ENCODE measurements around the gene PSMA8.
A peak's percentile ranks its signal among the peaks of the same experiment; 100 is the strongest.
"Not testable (repeated sequence)": the region's sequence is repeated elsewhere in the genome, so short reads cannot be mapped to it uniquely, and the experiment has no call there.

PSMA8 gene

GRCh38 chr18:26133652-26134051 is at the start of gene PSMA8:
Gene PSMA8 (plus strand): TSS chr18:26133869. CDS start chr18:26133966, 97 bp downstream.
- no peak for DNase-seq

GRCh38 chr18:26085056-26085455 is 48.6 kb upstream of the PSMA8 start:
- no peak for DNase-seq

GRCh38 chr18:26086959-26087358 is 46.7 kb upstream of the PSMA8 start:
- no peak for DNase-seq

GRCh38 chr18:26088487-26088886 is 45.2 kb upstream of the PSMA8 start:
- no peak for DNase-seq

- peak; percentile 18 for DNase-seq
These were observed 44.2 kb upstream of the PSMA8 start for GRCh38 chr18:26089293-26090129.

DNA sequence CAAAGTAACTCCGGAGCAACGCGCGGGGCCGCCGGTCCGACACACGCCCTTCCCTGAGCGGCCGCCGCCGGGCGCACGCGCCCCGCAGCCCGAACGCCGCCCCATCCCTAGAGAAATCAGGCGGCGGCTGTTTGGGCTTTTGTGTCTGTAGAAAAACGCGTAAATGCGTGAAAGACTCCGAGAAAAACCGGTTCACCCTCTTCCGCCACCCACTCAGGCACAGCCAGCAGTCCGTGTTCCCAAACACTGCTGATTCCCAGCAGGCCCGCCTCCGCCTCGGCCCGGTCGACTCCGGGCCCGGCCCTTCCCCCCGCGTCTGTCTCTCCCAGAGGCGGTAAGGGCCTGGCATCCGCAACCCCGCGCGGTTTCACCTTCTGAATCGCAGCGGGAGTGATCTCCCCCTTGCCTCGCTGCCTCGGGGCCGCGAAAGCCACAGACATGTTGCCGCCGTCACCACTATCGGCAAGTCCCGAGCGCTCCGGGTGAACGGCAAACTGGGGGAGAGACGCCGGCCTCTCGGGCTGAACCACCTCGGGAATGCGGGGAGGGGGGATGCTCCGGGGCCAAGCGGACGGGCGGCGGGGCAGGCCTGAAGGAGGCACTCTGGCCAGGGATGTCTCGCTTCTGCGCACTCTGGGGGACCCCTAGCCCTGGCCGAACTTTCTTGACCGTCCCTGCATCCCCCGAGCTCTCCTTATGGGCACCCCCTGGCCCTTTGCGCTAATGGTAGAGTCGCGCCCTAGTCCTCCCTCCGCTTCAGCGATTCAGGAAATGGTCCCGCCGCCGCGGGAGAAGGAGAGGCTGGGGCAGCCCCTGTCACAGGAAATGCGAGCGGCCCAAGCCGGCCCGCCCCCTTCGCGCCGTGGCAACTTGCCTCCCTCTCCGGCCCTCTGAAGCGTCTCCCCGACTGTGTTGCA is 43.3 kb upstream of the PSMA8 start, which contains the start of gene SS18:
TSS of gene SS18 (minus strand) at position 484 of the 917 bp plus-strand sequence. CDS start at position 440, 44 bp downstream.
- peak; percentile 96 for DNase-seq

DNA sequence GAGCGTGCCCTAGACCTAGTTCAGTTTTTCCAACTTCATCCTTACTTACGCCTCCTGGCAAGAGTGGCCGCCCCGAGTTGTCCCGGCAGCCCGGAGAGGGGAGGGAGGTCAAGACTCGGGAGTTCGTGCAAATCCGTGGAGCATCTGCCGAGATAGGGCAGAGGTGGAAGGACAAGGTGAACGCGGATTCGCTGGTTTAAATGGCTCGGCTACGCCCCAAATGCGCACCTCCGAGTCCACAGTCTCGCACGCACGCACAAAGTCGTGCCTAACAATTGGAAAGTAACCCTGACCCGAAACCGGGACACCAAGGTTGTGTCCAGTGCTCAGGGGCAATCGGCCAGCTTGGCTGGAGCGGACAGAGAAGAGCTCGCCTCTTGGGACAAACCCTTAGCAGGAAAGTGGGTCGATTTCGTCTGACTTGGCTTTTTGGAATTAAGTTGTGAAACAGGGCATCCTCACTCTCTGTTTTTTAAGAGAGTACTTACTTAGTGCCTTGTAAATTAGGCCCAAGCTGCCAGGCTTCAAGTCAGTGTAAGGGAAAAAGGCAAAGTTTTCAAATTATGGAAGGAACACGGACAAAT is 42.5 kb upstream of the PSMA8 start:
- no peak for DNase-seq

DNA sequence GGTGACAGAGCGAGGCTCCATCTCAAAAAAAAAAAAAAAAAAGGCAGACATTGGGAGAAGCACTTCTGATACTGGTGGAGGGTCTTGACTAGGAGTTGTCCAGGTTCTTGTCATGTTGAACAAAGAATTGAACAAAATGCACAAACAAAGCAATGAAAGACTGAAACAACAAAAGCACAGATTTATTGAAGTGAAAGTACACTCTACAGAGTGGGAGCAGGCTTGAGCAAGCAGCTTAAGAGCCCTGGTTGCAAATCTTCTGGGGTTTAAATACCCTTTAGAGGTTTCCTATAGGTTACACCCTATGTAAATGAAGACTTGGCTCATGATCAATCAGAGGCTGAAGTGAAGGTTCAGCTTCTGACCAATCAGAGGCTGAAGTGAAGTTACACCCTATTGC is 36.8 kb upstream of the PSMA8 start:
- no peak for DNase-seq

DNA sequence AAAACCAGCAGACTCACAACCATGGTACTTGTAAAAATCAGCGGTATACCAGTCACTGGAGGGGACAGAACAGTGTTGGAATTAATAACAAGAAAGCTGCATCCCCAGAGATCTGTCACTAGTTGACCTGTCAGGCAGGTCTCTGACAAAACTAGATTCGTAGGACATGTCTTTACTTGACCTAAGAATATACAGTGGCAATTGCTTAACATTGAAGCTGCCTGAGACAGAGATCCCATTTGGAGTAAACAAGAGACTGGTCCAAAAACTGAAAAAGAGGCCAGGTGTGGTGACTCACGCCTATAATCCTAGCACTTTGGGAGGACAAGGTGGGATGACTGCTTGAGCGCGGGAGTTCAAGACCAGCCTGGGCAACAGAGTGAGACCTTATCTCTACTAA is 36.1 kb upstream of the PSMA8 start:
- no peak for DNase-seq

- DNase-seq, result no peak
These were observed 30.1 kb upstream of the PSMA8 start for GRCh38 chr18:26103579-26103978.

GRCh38 chr18:26104035-26104434 is 29.6 kb upstream of the PSMA8 start:
- DNase-seq, result no peak

DNA sequence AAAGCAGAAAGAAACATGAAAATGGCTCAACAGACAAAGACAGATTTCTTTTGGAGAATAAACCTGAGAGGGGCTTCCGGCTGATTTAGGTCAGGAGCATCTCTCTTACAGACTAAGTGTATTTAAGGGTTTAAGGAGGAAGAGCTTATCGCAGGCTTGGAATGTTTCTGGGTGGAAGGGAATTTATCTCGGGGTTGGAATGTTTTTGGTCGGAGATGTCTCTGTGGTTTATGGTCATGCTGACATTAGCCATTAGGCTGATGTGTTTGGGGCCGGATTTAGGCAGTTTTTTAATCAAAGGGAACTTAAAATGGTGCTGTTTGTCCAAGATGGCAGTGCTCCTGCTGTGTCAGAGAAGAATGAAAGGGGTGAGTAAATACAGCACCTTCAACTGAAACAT is 14.4 kb upstream of the PSMA8 start:
- DNase-seq, result no peak

DNA sequence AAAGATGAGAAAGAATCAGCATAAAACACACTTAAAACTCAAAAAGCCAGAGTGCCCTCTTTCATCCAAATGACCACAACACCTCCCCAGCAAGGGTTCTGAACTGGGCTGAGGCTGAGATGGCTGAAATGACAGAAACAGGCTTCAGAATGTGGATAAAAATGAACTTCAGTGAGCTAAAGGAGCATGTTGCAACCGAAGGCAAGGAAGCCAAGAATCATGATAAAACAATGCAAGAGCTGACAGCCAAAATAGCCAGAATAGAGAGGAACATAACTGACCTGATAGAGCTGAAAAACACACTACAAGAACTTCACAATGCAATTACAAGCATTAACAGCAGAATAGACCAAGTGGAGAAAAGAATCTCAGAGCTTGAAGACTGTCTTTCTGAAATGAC is 12.2 kb upstream of the PSMA8 start:
- no peak for DNase-seq

- DNase-seq, result not testable (repeated sequence)
These were observed 11.7 kb upstream of the PSMA8 start for GRCh38 chr18:26121994-26122393.

DNA sequence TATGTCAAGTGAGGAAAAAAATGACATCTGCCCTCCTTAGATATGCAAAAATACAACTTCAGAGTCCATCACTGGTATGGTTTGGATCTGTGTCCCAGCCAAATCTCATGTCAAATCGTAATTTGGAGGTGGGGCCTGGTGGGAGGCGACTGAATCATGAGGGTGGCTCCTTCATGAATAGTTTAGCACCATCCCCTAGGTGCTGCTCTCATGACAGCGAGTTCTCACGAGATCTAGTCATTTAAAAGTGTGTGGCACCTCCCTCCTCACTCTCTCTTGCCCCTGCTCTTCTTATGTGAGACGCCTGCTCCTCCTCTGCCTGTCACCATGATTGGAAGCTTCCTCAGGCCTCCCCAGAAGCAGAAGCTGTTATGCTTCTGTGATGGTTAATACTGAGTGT is 5.9 kb upstream of the PSMA8 start:
- DNase-seq, result no peak

DNA sequence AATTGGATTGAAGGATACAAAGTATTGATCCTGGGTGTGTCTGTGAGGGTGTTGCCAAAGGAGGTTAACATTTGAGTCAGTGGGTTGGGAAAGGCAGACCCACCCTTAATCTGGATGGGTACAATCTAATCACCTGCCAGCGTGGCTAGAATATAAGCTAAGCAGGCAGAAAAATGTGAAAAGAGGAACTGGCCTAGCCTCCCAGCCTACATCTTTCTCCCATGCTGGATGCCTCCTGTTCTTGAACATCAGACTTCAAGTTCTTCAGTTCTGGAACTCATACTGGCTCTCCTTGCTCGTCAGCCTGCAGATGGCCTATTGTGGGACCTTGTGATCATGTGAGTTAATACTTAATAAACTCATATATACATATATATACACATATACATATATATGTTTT is 5.5 kb upstream of the PSMA8 start:
- not testable (repeated sequence) for DNase-seq

GRCh38 chr18:26134107-26134506 is 438 bp downstream of the PSMA8 start:
- no peak for DNase-seq

DNA sequence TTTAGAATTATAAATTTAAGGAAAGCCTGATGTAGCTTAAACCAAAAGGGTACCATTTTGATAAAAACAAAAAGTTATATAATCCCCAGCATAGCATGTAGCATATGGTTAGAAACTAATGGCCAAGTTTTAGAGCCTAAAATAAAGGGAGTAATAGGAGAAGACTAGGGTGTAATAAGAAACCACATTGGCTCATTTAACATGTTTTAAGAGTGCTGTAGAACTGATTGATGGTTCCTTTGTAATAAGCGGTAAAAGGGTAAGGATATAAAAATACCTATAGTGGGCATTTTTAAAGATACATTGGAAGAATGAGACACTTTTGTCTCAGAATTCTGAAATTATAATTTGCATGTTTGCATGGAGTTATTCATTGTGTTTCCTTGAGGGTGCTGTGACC is 1.9 kb downstream of the PSMA8 start:
- DNase-seq, result no peak

- DNase-seq, result no peak
These were observed 23.7 kb downstream of the PSMA8 start for GRCh38 chr18:26157326-26157725.

GRCh38 chr18:26159353-26159752 is 25.7 kb downstream of the PSMA8 start:
- DNase-seq, result no peak

GRCh38 chr18:26164571-26164970 is 30.9 kb downstream of the PSMA8 start:
- no peak for DNase-seq

- DNase-seq, result not testable (repeated sequence)
These were observed 33.9 kb downstream of the PSMA8 start for GRCh38 chr18:26167592-26167991.

DNA sequence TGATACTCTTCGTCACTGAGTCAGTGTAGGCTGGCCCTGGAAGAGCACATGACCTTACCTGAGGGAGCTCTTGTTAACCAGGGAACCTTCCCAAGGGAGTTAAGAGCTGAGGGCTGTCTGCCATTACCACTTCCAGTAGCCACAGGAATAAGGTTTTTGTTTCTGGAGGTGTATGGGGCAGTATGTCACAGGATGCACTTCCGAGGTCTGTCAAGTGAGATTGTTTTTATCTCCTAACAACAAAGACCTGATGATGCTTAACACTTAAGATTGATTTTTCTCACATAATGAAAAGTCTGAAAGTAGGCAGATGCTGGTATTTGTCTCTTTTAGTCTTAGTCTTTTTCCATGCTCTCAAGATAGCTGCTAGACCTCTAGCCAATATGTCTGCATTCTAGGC is 41.8 kb downstream of the PSMA8 start:
- no peak for DNase-seq
